ENCODE data around the gene SH3BP5L.

SH3BP5L gene

GRCh38 chr1:248843687-248844086, 18.0 kb upstream of the SH3BP5L start:
- no peak for DNase-seq (ENCODE audit: extremely low read depth, low read depth)
- no peak for TF ChIP-seq CTCF (IDR thresholded peaks at IDR 0.05; ENCODE audit: low read depth, low read length)

DNA sequence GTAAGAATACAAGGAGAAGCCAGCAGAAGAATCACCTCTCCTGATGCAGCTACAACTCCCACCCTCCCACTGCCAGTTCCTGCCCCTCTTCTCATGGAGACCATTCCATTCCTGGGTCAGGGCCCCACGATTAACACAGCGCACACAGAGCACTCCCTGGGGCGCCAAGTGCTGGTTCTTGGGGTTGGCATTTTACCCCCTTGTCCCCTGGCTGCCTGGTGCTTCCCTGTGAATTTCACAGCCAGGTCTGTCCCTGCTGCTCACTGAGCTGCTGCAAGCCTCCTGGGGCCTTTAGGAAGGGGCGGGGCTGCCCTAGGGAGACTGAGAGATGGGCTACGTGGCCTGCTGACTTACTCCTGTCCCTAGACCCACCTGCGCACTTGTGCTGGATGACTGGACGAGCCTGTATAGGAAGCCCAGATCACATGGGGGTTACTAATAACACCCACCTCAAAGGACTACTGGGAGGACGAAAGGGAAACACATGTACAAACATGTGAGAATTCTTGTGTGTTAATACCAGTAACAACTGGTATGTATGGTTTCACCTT, 17.1 kb upstream of the SH3BP5L start:
- TF ChIP-seq CTCF (IDR thresholded peaks at IDR 0.05; ENCODE audit: low read depth, low read length) = no peak
- no peak for DNase-seq (ENCODE audit: extremely low read depth, low read depth)

GRCh38 chr1:248841702-248842395, 16.1 kb upstream of the SH3BP5L start:
- TF ChIP-seq CTCF (IDR thresholded peaks at IDR 0.05; ENCODE audit: low read depth, low read length) = peak; percentile 63
- no peak for DNase-seq (ENCODE audit: extremely low read depth, low read depth)

GRCh38 chr1:248840946-248841345, 15.2 kb upstream of the SH3BP5L start:
- TF ChIP-seq CTCF (IDR thresholded peaks at IDR 0.05; ENCODE audit: low read depth, low read length) = no peak
- no peak for DNase-seq (ENCODE audit: extremely low read depth, low read depth)

GRCh38 chr1:248839168-248839555, 13.4 kb upstream of the SH3BP5L start:
- DNase-seq (ENCODE audit: extremely low read depth, low read depth) = no peak
- no peak for TF ChIP-seq CTCF (IDR thresholded peaks at IDR 0.05; ENCODE audit: low read depth, low read length)

DNA sequence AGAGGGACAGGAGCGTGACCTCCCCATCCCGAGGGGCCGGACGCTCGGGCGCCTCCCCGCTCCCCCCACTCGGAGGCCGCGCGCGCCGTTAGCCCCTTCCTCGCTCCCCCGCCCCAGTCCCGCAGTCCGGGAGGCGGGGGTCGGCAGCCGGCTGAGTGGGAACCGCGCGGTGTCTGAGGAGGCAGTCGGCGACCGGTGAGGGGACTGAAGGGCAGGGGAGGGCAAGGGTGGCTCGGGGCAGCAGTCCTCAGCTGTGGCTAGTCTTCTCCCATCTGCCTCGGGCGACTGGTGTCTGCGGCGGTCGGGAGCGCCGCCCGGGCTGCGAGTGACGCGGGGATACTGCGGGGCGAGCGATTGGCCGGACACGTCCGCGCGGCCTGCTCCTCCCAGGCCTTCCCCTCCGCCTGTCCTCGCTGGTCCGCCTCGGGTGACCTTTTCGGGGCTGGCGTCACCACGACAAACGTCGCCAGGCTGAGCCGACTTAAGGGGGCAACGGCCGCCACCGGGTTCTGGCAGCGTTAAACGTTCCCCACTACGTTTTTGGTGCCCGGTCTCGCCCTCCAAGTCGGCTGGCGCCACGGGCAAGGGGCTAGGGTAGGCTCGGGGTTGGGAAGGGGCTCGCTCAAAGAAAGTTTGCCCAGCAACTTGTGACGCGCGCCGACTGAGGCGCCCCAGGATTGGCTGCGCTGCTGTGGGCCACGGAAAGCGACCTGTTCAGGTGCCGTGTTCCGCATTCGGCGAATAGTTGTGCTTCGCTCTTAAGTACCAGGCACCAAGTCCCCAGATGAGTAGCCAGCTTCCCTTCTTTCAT, 12.8 kb upstream of the SH3BP5L start:
- TF ChIP-seq CTCF (IDR thresholded peaks at IDR 0.05; ENCODE audit: low read depth, low read length) = no peak
- no peak for DNase-seq (ENCODE audit: extremely low read depth, low read depth)

- DNase-seq (ENCODE audit: extremely low read depth, low read depth) = peak; percentile 95
- no peak for TF ChIP-seq CTCF (IDR thresholded peaks at IDR 0.05; ENCODE audit: low read depth, low read length)
Observed at GRCh38 chr1:248837781-248838356, 12.2 kb upstream of the SH3BP5L start, which contains the start of gene ZNF672. Gene ZNF672 (plus strand): TSS chr1:248838224. CDS start chr1:248847275, 9,051 bp downstream.

Measured in AG09319 (cell line).